ENCODE results near the gene PREX1. TPM values are rescaled to one million over a fixed set of nuclear protein-coding genes. Genes with fewer than 3 reads are reported as not detected.

PREX1 gene
- total and polyA plus RNA-seq, 2 donors (not counting 3 experiments of a cell fraction or from before 2014, with no cell fraction given), result 51.3 to 72.9 TPM

DNA sequence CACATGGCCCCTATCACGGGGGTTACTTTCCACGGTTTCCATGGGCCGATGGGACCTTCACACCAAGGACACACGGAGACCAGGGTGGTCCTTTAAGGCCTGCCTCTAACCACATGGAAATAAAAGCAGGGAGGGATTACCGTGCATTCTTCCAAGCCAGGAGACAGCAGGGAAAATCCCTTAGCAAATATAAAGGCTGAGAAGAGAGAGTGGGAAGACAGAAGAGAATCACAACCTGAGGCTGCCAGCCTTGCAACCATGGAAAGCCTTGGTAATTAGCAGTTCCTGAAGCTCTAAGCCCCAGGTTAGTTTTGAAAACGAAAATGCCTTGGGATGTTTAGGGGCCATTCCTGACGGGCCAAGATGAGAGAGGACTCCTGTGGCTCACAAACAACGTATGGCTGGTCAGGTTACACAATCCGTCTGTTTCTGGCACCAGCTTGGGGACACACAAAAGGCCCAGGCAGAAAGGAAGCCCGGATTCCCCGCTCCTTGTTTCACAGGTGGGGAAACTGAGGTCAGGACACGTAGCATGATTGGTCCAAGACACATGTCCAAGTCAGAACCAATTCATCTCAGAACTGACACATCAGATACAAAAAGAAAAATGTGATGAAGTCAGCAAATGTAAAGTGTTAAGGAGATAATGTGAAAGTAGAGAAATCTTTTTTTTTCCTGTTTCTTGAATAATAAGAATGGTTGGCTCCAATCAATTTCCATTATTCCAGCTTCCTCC, 2.8 kb downstream of the PREX1 start:
- Histone ChIP-seq H3K36me3 (ENCODE audit: control insufficient read depth in 2 of 2, extremely low read depth in 1 of 2, insufficient read depth in 2 of 2, low read length in 2 of 2) (peaks cover 0 to 4% of the 10 kb centered on the region in 2 experiments), H3K9me3 (replicated peaks; ENCODE audit: control insufficient read depth, insufficient read depth, low read length) (no peaks in the 10 kb centered on the region), H3K9ac (replicated peaks; ENCODE audit: extremely low read depth, insufficient read depth, low read length) (peak overlapping the region; percentile 56), H3K27ac (ENCODE audit: insufficient read depth, low read depth, low read length) (peak overlapping the region; percentile 67), H3K4me1 (ENCODE audit: control insufficient read depth, extremely low read depth, insufficient read depth, low read length) (peaks cover 38% of the 10 kb centered on the region), H2AFZ (ENCODE audit: low read depth, low read length) (no peak overlapping the region), H3K4me2 (ENCODE audit: insufficient read depth, low read length) (peak overlapping the region; percentile 89), H3K9me1 (replicated peaks; ENCODE audit: control insufficient read depth, extremely low read depth, insufficient read depth, low read length) (no peaks in the 10 kb centered on the region), H3K79me2 (ENCODE audit: control insufficient read depth, insufficient read depth, low read length) (peaks cover 68% of the 10 kb centered on the region), H3K27me3 (ENCODE audit: control insufficient read depth in 2 of 2, insufficient read depth in 2 of 2, low read length in 2 of 2) (no peaks in the 10 kb centered on the region), H3K4me3 (replicated peaks in 1 of 3; ENCODE audit: insufficient read depth in 1 of 3, low read depth in 1 of 3, low read length in 3 of 3) (peak overlapping the region in 2 of 3 experiments; percentile 85 to 92), H4K20me1 (replicated peaks; ENCODE audit: control insufficient read depth, extremely low read depth, insufficient read depth, low read length) (no peaks in the 10 kb centered on the region)
- DNase-seq (ENCODE audit: low read depth, low spot score), result peak; percentile 48
- TSS peak; percentile 4 for BruUV-seq (replicated peaks)
- TF ChIP-seq JUN (IDR thresholded peaks at IDR 0.05; ENCODE audit: borderline replicate concordance, insufficient read depth, insufficient read length, low read depth) (no peak), POLR2AphosphoS5 (IDR thresholded peaks at IDR 0.05; ENCODE audit: insufficient read depth, low read depth, low read length) (no peak), POLR2A (IDR thresholded peaks at IDR 0.05; ENCODE audit: low read depth, low read length) (no peak), EZH2 (IDR thresholded peaks at IDR 0.05; ENCODE audit: borderline replicate concordance, low read depth, low read length, severe bottlenecking) (no peak), GATA2 (IDR thresholded peaks at IDR 0.05; ENCODE audit: insufficient read depth, insufficient read length, low read depth, low read length) (no peak), MYC (IDR thresholded peaks at IDR 0.05; ENCODE audit: low read depth, low read length) (no peak), FOS (IDR thresholded peaks at IDR 0.05; ENCODE audit: borderline replicate concordance, insufficient read depth, low read length) (no peak)
- TF ChIP-seq, protein P1, sequence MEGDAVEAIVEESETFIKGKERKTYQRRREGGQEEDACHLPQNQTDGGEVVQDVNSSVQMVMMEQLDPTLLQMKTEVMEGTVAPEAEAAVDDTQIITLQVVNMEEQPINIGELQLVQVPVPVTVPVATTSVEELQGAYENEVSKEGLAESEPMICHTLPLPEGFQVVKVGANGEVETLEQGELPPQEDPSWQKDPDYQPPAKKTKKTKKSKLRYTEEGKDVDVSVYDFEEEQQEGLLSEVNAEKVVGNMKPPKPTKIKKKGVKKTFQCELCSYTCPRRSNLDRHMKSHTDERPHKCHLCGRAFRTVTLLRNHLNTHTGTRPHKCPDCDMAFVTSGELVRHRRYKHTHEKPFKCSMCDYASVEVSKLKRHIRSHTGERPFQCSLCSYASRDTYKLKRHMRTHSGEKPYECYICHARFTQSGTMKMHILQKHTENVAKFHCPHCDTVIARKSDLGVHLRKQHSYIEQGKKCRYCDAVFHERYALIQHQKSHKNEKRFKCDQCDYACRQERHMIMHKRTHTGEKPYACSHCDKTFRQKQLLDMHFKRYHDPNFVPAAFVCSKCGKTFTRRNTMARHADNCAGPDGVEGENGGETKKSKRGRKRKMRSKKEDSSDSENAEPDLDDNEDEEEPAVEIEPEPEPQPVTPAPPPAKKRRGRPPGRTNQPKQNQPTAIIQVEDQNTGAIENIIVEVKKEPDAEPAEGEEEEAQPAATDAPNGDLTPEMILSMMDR (IDR thresholded peaks at IDR 0.05; ENCODE audit: extremely low read depth in 1 of 2, insufficient read depth in 1 of 2, low read depth in 1 of 2, low read length in 2 of 2), result no peak
- TF ChIP-seq, protein P2, sequence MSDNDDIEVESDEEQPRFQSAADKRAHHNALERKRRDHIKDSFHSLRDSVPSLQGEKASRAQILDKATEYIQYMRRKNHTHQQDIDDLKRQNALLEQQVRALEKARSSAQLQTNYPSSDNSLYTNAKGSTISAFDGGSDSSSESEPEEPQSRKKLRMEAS (IDR thresholded peaks at IDR 0.05; ENCODE audit: insufficient read depth, insufficient read length), result no peak
- CTCF ChIA-PET, result interaction anchor here (4.9 kb wide), 1 partner anchor 168 kb away, joined by 43 read pairs; no protein-coding TSS in a partner anchor
- peak; percentile 46 for FAIRE-seq
- intact Hi-C loops (cut with micrococcal nuclease), result loop anchor here (1.0 to 5.0 kb wide), 5 partner anchors 62 to 168 kb away; no protein-coding TSS in a partner anchor
- dilution Hi-C loops (cut with MboI; ENCODE audit: extremely low pct_ligation_motif_present, low sequenced_read_pairs), result no loop called here
- POLR2A ChIA-PET, result no interaction called here
